Stimulated activated CD4-positive, alpha-beta T cell treated with anti-CD3 and anti-CD28 coated beads, Interleukin-4, amount 100 ng/mL, for 4 hours (primary cell): ENCODE data around the gene AGAP2.

Experiments
- DNase-seq, 2 experiments: peaks; one replicate each; pipeline ENCODE4 v3.0.0-alpha.2; 2020

AGAP2 gene

DNA sequence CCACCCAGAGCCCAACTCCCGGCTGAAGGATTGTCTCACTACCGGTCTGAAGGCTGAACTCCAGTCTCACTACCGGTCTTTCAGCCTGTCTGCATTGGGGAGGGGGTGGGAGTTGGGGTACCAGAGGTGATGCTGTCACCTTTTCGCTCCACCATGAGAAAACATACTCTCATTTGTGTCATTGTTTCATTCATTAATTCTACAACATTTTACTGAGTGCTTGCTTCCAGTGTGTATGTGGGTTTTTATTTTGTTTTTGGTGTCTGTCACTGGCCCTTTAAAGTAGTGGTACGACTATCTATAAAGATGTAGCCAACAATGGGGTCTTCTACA lies 14.1 kb upstream of the AGAP2 start:
- no peak for DNase-seq

DNA sequence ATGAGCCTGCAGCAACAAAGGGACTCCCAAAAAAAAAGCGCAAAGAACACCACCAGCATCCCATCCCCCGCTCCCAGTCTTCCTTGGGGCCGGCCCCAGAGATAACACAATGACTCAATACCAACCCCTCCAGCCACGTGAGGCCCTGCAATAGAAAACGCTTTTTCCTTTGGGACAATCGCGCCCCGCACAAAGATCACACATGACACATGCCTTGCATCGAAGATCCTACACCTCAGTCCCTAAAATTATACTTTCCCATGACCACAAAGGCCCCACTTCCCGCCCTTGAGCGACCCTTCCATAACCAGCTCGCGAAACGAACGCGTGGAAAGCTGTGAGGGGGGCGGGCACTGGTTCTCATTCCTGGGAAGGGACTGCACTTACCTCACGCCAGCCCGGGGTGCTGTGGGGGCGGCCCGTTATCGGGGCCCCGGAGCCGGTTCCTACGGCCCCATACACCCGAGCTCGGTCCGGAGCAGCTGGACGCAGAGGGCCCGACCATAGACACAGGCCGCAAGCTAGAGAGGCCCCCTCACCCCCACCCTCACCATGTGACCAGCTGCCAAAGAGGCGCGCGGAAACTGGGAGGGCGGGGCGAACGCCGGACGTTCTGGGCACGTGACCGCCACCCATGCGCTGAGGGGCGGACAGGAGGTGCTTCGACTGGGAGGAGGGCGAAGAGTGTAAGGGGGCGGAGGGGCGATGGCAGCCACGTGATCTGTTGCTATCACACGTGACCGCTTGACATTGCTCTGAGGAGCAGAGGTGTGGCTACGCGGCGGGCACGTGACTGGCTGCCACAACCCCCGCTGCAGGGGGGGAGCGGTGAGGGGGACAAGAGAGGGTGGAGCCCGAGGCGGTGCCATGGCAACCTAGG lies 13.5 kb upstream of the AGAP2 start, which contains the start of gene CDK4:
Gene CDK4 (minus strand): TSS at position 523 of the 880 bp plus-strand sequence. CDS start 593 bp downstream, outside the sequence.
- peak; percentile 97 to 99 for DNase-seq

DNA sequence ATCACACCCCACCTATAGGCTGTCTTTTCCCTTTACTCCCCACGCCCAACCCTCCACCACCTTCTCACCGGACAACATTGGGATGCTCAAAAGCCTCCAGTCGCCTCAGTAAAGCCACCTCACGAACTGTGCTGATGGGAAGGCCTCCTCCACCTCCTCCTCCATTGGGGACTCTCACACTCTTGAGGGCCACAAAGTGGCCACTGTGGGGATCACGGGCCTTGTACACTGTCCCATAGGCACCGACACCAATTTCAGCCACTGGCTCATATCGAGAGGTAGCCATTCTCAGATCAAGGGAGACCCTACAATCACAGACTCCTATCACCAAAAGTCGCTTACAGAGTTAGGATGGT lies 12.9 kb upstream of the AGAP2 start:
- no peak for DNase-seq

DNA sequence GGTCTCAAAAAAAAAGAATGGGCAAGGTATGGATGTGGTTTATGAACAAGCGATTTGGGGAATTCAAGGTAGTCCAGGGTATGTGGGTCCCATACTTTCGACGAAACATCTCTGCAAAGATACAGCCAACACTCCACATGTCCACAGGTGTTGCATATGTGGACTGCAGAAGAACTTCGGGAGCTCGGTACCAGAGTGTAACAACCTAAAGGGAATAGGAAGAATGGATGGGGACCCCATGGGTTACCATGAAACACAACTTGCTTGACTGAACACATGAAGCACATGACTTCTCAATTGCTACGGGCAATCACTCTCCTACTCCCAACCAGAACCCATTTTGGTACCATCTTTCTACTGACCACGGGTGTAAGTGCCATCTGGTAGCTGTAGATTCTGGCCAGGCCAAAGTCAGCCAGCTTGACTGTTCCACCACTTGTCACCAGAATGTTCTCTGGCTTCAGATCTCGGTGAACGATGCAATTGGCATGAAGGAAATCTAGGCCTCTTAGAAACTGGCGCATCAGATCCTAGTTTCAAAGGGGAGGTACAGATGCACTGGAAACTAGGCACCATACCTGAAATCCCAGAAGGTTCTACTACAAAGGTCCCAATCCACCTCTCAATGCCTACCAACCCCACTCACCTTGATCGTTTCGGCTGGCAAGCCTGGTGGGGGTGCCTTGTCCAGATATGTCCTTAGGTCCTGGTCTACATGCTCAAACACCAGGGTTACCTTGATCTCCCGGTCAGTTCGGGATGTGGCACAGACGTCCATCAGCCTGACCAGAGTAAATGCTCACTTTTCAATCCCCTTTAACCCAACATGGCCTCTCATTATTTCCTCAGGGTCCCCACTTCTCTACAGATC lies 12.3 kb upstream of the AGAP2 start:
- no peak for DNase-seq

DNA sequence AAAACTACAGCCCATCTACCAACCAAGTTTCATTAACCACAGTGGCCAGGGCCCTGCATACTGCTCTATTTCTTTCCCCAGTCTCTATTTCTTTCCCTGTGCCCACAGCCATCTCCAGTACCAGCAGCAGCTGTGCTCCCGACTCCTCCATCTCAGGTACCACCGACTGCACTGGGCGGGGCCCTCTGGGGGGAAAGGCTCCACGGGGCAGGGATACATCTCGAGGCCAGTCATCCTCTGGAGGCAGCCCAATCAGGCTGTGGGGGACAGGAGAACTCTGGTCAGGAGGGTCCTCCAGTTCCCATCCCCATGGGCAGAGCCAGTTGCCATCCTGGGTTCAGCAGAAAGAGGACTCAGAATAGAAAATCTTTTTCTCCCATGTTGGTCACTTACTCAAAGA lies 10.5 kb upstream of the AGAP2 start:
- no peak for DNase-seq

DNA sequence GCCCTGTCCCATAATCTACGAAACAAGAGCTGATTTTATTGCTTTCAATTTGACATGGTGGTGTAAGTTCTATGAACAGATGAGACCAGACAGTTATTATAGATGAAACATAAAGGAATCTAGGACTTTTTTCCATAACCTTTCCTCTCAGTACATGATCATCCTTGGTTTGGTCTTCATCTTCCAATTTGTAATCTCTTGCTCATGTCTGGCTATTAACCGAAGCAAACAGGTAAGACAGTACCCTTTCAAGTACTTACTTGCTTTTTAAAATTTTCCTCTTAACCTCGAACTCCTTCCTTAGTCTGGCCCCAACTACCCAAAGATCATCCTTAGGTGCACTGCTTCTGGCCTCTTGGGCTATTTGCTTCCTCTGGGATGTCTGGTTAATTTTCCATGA lies 7.5 kb upstream of the AGAP2 start:
- DNase-seq, result no peak

DNA sequence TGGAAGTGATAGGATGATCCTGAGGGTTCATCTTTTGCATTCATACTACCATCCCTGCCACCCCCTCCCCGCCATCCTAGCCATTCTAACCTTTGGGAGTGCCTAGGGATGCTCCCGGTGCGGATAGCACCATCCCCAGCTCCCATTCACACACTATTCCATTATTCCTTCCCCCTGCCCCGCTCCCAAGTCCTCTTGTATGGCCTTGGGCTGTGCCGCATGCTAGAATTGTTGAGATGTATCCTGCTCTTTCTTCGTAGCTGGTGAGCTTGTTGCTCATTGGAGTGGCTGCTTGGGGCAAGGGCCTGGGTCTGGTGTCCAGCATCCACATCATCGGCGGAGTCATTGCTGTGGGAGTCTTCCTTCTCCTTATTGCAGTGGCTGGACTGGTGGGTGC lies 6.9 kb upstream of the AGAP2 start:
- DNase-seq, result no peak

DNA sequence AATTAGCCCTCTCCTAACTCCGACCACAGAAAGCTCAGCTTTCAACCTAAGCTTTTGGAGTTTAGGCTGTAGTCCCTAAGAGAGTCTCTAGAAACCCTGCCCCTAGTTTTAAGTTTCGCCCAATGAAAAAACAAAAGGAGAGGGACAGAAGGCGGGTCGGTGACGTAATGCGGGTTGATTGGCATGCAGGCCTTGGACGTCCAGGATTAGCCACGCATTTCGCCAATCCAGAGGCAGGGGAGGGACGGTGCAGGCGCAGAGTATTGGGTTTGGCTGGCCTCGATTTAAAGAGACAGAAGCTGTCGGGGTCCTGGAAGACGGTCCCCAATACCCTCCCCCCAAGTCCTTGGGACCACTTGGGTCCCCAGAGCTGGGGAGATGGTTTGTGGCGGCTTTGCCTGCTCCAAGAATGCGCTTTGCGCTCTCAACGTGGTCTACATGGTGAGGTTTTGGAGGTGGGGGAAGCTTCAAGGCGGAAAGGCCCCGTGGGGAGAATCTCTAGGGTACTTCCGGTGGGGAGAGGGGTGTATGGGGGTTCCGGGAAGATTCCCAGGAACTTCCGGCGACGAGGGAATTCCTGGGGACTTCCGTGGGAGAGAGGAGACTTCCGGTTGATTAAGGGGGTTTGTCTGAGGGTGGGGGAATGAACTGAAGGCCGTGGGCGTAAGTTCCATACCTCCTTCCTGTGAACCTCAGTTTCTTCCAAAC lies 6.4 kb upstream of the AGAP2 start, which contains the start of gene TSPAN31:
Gene TSPAN31 (plus strand): TSS at position 263 of the 708 bp plus-strand sequence. CDS start 116 bp downstream, at position 379.
- peak; percentile 90 to 94 for DNase-seq

DNA sequence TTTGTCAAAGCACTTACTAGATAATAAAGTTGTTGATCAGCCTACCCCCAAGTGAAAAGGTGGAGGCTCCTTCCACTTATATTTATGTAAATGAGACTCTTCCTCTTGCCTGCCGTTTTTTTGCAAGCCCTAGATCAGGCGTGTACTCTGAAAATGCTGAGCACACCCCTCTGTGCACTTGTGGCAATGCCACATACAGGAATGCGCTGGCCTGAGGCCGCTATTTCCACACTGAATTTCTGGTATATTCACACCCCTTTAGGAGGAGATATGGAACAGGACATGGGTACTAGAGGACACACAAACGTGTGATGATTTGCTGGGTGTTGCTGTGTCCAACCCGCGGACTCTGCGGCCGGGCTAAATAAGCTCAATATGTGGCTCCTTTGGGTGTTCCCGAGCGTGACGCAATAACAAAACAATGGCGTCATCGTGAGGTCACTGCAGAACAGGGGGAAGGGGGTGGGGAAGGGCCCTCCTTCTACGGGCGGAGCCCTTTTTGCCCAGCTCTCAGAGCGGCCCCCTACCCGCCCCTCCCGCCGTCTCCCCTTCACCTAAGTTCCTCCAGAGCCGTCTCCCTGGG lies 5.7 kb upstream of the AGAP2 start:
- DNase-seq, result peak; percentile 63 to 68

DNA sequence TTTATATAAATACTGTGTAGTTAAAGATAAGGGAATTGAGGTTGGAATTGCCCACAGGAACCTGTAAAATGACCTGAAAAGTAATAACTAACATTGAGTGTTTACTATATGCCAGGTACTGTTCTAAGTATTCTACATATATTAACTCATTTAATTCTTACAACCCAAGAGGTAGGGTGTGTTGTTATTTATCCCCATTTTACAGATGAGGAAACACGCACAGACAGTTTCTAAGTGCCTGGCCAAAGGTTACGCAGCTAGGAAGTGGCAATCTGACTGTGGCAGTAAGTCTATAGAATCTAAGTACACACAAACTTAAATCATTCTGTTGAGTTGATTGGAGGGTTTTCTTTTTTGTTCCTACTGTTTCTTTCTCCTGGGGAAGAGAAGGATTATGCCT lies 5.2 kb upstream of the AGAP2 start:
- no peak for DNase-seq

DNA sequence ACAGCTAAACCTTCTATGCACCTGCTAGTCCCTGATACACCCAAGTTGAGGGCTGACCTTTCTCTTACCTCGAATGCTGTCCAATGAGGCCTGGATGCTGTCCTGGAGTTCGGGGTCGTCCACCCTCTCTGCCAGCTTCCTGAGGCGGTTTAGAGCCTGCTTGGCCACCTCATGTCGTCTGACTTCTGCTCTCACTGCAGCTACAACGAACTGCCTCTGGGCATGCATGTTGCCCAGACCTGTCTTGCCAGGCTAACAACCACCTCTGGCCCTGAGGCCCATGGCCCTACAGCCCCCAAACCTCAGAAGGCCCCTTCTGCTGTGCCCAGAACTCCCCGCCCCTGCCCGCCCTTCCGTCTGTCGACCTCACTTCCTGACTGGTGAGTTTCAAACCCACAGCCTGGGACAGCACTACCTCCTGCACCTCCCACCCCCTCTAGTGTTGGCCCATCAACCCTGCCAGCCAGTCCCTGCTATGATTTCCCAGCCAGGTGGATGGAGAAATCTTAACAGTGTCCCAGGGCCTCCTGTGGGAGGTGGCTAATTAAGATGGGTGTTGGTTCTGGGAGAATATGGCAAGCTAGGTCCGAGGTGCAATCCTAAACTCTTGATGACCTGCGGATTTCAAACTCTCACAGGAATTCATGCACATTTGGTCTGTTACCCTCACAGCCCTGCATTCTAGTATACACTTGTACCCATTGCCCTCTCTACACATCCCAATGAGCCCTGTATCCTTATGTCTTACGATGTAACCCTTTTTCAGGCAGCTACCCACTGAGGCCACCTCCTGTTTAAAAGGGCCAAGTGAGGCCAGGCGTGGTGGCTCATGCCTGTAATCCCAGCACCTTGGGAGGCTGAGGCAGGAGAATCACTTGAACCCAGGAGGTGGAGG lies 3.5 kb upstream of the AGAP2 start:
- DNase-seq, result peak; percentile 67 to 78

DNA sequence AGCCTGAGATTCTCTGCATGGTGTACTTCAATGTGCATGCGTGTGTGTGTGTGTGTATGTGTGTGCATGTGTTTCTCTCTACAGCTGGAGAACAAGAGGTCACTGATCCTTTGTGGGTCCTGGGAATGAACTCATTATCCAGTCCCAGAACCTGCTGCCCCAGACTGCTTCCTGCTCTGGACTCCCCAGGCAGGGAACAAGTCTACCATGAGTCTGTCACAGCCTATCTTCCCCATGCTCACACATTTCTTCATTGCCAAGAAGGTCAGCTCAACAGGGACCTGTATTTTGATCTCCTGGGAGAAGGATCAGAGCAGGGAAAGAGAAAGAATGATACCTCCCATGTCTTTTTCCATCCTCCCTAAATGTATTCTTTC lies 2.9 kb upstream of the AGAP2 start:
- no peak for DNase-seq

DNA sequence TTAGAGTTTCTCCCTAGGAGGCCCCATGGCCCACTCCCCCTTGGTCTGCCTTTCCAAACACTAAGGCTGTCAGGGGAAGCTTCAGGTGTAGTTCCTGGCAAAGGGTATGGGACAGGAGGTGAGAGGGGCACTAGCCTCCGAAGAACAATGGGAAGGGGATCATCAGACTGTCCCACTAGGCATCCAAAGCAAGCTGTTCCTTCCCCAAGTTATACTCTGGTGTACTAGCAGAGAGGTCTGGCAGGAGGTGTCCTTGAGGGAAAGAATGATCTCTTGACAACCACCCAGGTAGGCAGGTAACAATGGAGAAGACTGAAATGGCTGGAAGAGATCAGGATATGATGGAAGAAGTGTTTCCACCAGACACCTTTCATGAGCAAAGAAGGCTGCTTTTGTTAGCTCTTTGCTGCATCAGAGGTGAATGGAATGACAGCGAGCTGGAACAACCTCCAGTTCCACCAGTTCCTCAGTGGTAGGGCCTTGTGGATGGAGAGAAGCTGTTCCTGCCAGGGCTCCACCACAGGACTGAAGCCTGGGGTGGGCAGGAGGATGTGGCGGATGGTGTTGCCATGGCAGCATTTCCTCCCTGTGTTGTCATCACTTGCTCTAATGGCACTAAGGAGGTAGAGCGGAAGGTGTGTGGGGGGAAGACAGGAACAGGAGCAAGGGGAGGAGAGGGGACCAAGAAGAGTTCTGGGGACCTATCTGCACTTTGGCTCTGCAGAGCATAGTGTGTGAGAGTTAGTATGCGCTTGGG lies 2.3 kb upstream of the AGAP2 start:
- peak; percentile 50 to 79 for DNase-seq

DNA sequence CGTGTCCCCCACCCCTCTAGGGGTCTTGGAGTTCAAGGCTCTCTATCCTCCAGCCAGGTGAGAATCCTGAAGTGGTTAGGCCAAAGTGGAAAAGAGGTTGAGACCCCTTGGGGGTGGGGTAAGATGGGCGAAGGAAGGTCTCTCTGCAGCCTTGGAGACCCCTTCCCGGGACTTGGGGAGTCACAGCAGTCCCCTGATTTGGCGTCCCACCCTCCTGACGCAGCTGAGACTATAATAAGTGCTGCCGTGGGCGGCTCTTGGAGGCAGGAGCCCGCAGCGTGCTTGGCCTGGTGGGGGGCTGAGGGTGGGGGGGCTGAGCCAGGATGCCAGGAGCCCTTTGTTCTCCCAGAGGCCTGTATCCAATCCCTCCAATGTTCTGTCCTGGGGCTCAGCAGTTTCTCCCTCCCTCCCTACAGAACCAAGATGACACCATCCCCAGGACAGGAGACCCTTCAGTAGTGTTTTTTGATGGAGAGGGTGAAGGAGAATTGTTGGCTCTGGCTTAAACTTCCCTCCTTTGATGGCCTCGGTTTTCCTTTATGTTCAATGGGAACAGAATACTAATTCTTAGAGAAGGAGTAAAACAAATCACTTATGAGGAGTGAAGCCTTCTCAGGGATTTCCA lies 1.5 kb upstream of the AGAP2 start:
- no peak for DNase-seq

DNA sequence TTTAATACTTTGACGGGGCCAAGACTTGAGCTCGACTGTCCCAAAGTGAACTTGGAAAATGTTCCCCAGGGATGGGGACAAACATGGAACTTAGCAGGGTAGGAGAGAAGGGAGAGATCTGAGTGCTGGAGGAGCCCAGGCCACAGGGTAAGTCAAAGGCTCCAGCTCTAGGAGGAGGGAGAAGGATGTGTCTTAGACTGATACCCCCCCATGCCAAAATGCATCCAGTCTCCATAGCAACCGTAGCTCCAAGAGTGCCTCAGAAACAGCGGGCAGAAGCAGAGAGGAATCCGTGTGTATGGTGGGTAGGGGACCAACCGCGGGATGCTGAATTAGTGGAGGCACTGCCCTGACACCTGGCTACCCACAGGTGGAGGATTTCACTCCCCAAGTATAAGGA lies 845 bp upstream of the AGAP2 start:
- no peak for DNase-seq

DNA sequence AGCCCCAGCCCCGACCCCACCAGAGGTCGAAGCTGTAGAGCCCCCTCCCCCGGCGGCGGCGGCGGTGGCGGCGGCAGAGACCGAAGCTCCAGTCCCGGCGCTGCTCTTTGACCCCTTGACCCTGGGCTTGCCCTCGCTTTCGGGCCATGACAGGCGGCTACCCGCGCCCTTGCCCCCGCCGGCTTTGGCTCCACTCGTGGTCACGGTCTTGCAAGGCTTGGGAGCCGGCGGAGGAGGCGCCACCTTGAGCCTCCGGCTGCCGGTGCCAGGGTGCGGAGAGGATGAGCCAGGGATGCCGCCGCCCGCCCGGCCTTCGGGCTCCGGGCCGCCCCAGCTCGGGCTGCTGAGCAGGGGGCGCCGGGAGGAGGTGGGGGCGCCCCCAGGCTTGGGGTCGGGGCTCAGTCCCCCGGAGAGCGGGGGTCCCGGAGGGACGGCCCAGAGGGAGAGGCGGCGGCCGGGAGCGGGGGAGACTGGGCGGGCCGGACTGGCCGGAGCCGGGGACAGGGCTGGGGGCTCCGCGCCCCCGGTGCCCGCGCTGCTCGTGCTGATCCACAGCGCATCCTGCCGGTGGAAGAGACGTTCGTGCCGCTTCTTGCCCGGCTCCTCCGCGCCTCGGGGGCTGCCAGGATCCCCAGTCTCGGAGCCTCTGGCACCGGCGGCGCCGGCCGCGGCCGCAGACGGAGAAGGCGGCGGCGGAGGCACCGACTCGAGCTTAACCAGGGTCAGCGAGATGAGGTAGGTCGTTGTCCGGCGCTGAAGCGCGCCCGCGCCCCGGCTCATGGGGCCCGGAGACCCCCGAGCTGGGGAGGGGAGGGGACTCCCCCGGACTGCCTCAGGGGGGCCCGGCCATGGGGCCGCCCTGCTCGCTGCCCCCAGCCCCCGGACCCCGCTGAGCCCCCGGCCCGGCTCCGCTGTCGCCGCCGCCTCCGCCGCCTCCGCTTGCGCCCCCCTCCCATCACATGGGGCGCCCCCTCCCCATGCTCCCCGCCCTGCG lies 778 bp downstream of the AGAP2 start:
- DNase-seq, result no peak

DNA sequence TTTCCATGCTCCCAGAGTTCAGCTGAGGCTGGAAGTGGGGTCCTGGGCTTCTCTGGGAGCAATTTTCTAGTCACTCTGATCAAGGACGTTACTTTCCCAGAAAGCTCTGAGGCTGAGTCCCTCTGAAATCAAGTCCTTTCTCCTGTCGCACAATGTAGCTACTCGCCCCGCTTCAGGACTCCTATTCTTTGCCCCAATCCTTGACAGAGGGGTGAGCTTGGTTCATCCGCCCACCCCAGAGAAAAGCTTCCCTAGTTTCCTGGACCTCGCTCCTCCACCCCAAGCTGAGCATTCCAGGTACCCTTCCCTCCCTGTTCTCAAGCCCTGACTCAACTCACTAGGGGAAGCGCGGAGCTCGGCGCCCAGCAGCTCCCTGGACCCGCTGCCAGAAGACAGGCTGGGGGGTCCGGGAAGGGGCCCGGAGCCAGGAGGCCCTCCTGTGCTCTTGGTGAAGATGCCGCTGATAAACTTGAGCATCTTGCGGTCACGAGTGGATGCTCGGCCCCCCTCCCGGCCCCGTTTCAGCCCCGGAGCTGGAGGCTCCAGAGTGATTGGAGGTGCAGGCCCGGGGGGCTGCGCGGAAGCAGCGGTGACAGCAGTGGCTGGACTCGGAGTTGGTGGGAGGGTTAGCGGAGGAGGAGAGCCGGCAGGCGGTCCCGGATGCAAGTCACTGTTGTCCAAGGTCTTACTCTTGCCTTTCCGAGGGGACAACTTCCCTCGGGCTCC lies 1.6 kb downstream of the AGAP2 start:
- DNase-seq, result no peak

DNA sequence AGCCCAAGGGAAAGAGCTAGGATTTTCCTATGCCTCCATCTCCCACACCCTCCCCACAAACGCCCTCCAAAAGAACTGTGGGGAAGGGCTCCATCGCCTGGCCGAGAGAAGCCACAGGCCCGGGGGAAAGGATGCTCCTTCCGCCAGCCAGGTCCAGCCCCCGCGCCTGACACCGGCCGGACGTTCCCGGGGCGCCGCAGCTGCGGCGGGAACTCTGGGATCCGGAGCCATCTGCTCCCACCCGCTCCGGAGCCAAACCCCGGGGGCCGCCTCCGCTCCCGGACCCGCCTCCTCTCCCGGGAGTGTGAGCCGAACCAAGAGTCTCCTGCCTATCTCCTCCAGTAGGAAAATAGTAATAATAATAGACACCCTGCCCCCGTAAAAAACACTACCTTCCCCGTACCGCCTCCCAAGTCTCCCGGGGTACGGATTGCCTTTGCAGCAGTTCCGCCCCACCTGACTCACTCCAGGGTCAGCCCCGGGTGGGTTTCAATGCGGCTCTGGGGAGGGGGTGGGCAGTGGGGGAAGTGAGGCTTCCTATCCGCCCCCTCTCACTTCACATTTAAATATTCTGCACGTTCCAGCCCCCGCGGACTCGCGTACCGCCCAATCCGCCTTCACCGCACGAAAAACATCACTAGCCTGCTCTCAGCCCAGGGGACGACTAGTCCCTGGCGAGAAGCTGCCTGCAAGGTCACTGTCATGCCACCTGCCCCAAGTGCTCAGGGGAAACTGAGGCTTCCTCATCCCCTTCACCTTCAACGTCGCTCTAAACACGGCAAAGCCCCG lies 2.4 kb downstream of the AGAP2 start:
- DNase-seq, result no peak
